B cell (primary cell): ENCODE results near the gene TREH.

ENCODE experiments used
- CTCF ChIP-seq: fragments of 200-600 bp; IDR thresholded peaks from one replicate; pipeline ENCODE4 v1.8.0; 2022; ENCODE audit warnings: antibody characterized with exemption, mild to moderate bottlenecking
- EZH2 ChIP-seq: IDR thresholded peaks from 2 replicates; pipeline ENCODE4 v1.6.1; 2012; ENCODE audit warnings: borderline replicate concordance, low read depth, mild to moderate bottlenecking, moderate library complexity, low read length; ENCODE audit not compliant: insufficient read depth, poor library complexity, severe bottlenecking

GRCh38 chr11:118615976-118616371 lies 63.5 kb downstream of the TREH start:
- TF ChIP-seq CTCF (no peak), EZH2 (no peak)
